AG08395 (cell line): ENCODE measurements around the gene TRAP1.
A peak's percentile ranks its signal among the peaks of the same experiment; 100 is the strongest.

Experiments
- DNase-seq: peaks from one replicate; pipeline ENCODE4 v3.0.0; 2012; ENCODE audit warnings: mixed read lengths, low spot score

TRAP1 gene

DNA sequence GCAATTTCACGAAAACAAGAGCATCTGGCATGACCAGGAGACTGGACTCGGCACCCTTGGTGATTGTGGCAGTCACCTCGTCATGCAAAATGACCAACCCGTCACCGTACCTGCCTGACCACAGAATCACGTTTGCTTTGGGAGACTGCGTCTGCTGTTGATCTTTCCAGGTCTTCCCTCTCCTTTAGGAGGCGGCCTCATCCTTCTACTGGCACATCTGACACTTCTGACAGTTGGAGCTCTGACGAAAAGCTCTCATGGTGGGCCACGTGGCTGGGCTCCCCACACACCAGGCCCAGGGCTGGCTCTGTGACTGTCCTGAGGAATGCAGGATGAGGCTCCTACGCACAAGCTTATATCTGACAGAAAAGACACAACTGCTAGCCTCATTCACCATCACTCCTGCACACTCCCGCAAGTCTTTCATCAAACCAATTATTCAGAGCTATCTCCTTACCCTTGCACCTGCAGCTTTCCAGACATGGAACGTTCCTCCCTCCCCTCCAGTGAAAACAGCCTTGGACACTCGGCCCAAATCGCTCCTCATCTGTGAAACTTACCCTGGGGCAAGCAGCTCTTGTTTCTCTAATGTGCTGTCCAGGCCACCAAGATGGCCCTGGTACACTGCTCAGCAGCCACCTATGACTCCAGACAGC, 3.6 kb downstream of the TRAP1 start:
- no peak for DNase-seq

DNA sequence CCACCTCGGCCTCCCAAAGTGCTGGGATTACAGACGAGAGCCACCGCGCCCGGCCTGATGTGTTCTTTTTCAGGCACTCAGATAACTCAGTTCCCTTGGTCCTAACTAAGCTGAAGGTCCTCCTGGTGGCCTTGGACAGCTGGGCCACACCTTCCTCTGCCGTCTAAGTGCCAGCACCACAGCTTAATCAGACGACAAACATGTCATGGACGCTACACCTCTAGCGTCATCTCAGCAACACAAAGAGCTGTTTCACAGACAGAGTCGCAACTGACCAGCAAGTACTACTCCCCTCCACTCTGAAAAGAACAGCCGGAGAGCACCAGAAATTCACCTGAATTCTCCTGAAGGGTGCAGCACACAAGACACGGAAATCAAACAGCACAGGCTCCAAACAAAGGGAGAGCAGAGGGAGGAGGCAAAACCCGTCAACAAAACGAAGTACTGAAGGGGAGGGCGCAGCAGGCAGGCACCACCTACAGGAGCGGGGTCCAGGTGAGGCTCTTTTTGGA, 4.4 kb downstream of the TRAP1 start:
- DNase-seq, result no peak

DNA sequence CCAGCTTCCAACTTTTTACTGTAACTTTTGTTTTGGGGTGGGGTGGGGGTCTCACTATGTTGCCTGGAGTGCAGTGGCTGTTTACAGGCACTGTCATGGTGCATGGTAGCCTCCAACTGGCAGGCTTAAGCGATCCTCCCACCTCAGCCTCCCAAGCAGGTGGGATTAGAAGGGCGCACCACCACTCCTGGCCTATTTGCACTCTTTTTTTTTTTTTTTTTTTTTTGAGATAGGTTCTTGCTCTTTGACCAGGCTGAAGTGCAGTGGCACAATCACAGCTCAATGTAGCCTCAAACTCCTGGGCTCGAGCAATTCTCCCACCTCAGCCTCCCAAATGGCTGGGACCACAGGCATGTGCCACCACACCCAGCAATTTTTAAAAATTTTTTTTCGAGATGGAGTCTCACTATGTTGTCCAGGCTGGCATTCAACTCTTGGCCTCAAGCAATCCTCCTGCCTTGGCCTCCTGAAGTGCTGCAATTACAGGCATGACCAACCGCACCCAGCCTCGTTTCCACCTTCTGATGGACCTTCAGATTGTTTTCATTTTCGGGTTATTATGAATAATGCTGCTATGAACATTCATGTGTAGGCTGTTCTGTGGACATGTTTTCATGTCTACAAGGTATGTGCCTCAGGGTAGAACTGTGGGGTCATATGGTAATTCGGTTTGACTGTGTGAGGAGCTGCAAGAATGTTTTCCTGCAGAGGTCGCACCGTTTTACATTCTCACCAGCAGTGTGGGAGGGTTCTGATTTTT, 10.9 kb downstream of the TRAP1 start:
- no peak for DNase-seq

DNA sequence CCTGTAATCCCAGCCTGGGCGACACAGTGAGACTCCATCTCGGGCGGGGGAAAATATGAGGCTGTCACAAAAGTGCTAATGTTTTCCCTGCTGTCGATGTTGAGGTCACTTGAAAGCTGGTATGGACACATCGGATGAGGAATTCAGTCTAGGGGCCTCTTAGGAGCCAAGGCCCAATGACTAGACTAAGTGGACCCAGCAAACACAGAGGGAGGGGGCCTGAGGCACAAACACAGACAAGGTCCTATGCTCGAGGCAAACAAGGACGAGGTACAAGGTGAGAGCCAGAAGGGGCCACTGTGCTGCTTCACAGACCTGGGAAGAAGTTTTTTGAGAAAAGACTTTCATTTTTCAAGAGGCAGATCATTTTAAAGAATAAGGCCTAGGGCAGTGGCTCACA, 15.2 kb downstream of the TRAP1 start:
- DNase-seq, result no peak

DNA sequence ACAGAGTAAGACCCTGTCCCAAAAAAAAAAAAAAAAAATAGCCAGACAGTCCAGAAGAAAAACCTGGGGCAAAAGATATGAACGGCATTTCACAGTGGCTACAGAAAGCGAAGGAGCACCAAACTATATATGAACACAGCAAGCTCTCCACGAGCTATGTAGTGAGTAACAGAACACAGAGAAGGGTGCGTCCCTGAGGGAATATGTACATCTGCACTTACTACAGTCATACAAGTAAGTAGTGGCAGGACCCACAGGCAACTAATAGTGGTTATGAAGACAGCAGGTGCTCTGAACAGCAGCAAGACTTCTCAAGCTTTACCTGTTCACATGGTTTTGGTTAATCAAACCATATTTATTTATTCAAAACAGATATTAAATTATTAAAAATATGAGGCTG, 15.8 kb downstream of the TRAP1 start:
- DNase-seq, result no peak

DNA sequence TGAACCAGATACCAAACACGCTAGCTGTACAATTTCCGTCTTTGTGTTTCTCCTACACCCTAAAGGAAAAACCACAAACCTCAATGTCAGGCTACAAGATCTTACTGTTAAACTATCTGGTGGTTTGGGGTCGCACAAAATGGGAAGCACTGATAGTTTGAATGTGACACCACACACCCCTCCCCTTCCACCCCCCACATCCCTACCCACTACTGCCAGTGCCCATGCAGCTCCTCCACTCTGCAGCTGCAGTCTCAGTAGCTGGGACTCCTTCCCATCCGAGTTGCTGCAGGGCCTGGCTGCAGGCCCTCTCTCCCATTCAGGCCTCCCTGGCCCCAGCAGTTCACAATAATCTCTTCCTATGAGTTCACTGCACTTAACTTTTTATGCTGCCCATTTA, 18.4 kb downstream of the TRAP1 start:
- no peak for DNase-seq

DNA sequence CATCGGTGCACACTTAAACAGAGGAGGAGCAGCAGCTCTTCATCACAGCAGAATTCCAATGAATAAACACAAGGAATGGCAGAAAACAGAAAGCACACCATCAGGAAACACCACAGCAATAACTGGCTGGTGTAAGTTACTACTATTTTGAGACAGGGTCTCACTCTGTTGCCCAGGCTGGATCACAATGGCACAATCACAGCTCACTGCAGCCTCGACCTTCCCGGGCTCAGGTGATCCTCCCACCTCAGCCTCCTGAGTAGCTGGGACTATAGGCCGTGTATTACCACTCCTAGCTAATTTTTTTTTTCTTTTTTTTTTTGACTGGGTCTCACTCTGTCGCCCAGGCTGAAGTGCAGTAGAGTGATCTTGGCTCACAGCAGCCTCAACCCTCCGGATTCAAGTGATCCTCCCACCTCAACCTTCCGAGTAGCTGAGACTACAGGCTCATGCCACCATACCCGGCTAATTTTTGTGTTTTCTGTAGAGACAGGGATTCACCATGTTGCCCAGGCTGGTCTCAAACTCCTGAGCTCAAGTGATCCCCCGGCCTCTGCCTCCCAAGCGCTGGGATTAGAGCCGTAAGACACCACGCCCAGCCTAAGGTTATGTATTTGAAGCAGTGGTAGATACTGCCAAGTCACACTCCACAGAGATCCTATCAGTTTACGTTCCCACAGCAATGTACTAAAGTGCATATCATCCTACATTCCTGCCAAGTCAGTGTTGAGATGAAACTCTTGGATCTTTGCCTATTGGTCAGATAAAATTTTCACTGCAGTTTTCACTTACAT, 20.7 kb downstream of the TRAP1 start:
- DNase-seq, result no peak

DNA sequence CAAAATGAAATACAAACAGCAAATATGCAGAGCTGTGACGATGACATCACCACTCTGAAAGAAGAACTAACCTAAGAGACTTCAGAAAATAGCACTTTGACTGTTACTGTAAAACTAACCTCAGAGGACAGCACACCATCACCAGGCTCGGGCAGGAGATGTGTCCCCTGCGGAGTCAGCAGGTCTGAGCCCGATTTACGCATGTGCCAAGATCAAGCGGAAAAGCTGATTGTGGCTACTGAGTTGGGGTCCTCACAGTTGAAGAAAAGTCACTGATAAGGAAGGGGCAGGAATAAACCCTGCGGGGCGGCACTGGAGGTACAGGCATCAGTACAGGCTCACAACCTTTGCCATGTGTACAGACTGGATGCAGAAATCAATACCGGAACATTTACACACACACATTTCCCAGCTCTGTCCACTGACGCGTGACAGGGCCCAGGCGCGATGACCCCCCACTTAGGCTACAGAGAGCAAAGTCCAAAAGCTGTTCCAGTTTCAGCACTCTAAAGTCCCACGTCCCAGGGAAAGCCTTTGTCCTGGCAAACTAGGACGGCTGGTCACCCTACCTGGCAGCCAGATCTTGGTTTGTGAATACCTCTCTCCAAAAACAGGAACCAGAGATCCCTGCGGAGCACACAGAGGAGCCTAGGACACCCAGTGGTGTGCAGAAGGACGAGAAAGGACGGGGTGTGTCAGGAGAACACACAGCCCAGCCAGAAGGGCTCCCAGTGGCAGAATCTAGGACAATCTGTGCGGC, 21.5 kb downstream of the TRAP1 start:
- DNase-seq, result no peak

DNA sequence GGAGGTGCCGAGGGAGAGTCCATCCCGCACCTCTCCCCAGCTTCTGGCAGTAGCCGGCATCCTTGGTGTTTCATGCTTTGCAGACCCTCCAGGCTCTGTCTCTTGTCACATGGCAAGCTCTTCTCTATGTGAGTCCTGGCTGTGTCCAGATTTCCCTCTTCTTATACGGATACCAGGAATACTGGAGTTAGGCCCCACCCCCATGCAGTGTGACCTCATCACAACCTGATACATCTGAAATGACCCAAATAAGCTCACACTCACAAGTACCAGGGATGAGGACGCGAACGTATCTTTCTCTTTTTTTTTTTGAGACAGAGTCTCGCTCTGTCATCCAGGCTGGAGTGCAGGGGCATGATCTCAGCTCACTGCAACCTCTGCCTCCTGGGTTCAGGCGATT, 23.3 kb downstream of the TRAP1 start:
- DNase-seq, result no peak

DNA sequence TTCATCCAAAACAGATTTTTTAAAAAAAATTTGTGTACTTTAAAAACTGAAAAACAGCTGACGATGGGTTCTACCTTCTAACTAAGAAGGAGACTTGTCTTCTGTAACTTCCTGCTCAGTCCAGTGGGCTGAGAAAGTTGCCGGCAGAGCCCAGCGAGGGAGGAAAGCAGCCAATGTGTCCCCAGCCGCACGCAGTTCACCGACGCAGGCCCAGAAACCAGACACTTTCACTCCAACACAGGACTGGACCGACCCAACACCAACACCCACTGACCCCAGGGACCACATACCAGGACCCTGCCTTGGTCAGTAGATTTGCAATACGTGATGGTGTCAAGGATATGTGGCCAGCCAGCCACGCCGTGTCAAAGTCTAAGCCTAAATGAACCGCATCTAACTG, 25.6 kb downstream of the TRAP1 start:
- DNase-seq, result no peak

DNA sequence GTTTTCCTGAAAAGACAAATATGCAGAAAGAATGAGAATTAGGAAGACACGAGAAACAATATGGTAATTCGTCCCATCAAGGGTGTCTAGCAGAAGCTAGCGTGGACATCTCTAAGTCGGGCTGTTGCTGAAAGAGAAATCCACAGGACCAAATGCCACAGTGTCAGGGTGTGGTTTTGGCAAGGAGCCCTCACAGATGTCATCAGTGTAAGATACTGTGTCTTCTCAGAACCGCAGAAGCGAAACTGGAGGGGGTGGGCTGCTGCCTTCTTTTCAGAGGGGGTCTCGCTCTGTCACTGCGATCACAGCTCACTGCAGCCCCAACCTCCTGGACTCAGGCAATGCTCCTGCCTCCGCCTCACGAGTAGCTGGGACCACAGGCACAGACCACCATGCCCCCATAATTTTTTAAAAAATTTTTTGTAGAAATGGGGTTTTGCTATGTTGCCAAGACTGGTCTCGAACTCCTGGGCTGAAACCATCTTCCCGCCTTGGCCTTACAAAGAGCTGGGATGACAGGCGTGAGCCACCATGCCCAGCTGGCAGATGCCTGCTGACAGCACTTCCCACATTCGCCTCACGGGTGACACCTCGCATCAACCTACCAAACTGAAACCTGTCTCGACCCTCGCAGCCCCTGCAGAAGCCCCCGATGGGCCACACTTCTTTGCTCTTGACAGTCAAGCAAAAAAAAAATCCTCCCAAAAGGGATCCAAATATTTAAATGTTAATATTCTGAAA, 26.2 kb downstream of the TRAP1 start:
- peak; percentile 40 for DNase-seq

DNA sequence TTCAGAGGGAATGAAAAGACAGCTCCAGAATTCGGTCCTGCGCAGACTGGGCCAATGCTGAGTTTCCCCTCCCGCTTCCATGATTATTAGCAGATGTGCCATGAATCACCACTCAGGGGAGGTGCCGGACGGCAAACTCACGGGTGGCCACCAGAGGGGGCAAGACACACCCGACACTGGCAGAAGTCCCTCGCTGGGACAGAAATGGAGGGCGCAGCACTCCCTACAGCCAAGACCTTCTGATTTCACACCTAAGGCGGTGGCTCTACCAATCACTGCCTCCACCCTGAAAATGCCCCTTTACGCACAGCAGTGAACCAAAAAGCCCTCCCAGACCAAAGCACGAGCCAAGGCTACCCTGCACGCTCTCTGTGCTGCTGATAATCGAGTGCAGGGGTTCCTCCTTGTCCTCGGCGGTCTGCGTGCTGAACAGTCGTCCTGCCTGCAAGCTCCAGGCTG, 26.8 kb downstream of the TRAP1 start:
- peak; percentile 98 for DNase-seq

DNA sequence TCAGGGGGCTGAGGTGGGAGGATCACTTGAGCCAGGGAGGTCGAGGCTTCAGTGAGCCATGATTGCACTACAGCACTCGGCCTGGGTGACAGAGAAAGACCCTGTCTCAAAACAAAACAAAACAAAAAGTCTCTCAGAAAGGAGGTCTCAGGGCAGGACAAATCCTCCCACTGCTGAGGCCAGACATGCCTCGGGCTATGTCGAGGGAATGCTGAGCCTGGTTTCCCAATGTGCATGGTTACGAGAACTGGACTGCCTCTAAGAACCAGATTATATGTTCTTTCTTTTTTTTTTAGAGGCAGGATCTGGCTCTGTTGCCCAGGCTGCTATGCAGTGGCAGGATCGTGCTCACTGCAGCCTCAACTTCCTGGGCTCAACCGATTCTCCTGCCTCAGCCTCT, 27.6 kb downstream of the TRAP1 start:
- DNase-seq, result no peak

DNA sequence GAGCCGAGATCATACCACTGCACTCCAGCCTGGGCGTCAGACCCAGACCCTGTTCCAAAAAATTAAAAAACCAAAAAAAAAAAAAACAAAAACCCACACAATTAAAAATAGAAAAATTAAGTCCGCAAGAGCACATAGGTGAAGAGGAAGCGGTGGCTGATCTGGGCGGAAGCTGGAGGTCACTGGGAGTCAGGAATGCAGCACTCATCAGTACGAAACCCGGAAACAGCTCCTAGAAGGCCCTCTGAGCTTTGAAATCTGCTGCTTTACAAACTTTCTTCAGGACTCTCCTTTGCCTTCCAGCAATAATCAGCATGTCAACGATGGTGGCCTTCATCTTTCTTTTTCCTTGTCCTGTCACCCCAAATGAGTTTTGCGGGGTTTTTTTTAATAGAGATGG, 29.5 kb downstream of the TRAP1 start:
- DNase-seq, result no peak

DNA sequence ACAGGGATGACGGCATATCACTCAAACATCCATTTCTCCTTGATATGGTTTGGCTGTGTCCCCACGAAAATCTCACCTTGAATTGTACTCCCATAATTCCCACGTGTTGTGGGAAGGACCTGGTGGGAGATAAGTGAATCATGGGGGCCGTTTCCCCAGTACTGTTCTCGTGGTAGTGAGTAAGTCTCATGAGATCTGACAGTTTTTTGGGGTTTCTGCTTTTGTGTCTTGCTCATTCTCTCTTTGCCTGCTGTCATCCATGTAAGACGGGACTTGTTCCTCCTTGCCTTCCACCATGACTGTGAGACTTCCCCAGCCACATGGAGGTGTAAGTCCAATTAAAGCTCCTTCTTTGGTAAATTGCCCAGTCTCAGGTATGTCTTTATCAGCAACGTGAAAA, 30.3 kb downstream of the TRAP1 start:
- DNase-seq, result no peak

DNA sequence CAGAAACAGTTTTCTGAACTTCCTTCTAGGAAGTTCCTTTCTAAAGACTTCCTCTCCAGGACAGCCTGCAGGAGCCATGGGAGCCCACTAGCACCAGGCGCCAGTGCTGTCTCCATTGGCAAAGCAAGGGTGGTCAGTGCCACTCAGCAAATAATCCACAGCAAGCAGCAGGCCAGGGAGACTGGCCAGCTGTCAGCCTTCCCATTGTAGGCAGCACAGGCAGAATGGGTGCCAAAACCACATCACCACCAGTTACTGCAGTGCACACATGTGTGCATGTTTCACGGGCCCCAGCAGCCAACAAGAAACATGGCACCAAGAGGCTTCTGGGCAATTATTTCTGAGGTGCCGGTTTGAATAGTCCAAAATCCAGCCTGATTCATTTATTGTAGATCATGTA, 36.1 kb downstream of the TRAP1 start:
- no peak for DNase-seq

DNA sequence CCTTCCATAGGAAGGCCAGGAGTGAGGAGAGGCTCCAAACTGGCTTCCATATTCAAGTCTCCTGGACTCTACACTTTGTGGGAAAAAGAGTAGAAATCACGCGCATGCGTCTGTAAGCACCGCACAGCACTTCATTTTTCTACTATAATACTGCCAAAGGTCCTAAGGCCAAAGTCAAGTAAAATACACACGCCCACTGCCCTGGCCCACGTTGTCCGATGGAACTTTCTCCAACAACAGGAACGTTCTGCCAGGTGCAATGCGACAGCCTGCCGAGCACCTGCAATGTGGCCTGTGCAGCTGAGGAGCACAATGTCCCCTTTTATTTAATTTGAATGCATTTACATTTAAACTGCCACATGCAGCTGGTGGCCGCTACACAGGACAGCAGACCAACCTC, 39.3 kb downstream of the TRAP1 start:
- DNase-seq, result no peak

DNA sequence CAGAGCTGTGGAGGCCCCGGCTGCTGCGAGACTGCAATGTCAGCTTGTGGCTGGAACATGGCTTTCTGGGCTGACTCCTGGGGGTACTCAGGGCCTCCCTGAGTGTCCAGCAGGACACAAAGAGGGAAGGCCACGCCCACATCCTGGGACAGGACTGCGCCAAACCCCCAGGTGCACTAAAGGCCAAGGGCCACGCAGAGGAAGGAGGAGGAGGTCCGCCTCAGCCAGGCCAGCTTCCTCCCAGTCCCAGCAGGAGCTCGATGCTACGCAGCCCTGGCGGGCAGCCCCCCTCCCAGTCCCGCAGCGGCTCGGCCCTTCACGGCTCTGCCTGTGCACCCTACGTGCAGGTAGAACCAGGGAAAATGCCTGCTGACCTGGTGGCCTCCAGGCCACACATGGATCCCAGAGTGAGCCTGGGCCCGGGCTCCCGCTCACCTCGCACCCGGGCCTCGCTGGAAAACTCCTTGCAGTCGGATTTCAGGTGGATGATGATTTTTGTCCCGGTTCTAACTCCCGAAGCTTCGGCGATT, 41.7 kb downstream of the TRAP1 start:
- DNase-seq, result no peak

DNA sequence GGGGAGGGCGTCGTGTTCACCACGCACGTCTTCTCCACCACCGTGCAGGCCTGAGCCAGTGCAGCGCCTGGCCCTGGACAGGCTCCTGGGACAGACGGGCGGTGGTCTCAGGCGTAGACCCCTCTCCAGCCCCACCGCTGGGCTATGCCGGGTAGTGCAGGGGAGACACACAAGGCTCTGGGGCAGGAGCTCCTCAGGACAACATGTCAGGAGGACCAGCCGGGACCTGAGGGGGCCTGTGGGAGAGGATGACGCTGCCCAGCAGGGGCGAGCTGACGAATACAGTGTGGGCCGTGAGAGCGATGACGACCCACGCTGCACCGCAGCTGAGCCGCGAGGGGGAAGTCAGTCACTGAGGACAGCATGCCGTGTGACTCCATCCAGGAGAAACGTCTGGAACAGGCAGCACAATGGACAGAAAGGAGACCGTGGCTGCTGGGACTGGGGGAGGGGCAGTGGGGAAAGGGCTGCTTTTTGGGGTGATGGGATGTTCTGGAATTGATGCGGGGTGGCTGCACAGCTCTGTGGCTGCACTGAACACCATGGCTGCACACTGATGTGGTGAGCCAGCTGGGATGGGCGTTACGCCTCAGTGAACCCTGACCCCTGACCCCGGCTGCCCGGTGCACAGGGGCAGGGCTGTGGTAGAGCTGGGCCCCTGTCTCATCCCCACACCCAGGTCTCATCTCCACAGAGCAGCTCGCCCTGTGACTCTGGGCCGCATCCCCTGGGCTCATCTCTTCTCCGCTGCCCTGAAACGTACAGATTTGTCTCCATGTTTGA, 42.6 kb downstream of the TRAP1 start:
- no peak for DNase-seq

DNA sequence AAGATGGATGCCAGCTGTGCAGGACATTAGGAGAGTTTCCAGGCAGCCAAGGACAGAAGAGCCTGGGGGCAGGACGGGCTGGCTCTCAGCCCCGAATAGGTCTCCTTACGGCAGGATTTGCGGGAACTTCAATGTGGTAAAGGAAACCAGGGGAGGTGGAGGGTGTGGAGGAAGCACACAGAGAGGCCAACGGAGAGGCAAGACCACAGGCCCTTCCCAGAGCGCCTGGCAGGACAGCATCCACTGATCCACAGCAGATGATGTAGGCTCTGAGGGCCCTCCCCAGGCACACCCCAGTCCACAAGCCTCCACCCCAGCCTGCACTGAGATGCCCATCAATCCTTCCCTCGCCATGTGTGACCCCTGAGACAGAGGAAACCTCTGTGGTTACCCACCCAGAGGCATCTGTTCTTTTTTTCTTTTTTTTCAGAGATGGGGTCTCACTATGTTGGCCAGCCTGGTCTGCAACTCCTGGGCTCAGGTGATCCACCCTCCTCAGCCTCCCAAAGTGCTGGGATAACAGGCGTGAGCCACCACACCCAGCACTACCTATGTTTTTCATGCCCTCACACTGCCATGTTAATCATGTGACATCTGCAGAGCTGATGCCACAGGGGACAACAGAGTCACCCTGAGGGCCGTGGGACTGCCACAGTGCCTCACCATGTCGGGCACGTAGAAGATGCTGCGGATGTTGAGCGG, 43.5 kb downstream of the TRAP1 start:
- no peak for DNase-seq
